GM19193 (cell line): ENCODE results near the gene TADA2B.

Experiments used
- POLR2A ChIP-seq: IDR thresholded peaks from 4 replicates; pipeline ENCODE4 v1.6.1; 2011; ENCODE audit not compliant: insufficient read depth, insufficient read length; ENCODE audit errors: extremely low read depth

Gene TADA2B

DNA sequence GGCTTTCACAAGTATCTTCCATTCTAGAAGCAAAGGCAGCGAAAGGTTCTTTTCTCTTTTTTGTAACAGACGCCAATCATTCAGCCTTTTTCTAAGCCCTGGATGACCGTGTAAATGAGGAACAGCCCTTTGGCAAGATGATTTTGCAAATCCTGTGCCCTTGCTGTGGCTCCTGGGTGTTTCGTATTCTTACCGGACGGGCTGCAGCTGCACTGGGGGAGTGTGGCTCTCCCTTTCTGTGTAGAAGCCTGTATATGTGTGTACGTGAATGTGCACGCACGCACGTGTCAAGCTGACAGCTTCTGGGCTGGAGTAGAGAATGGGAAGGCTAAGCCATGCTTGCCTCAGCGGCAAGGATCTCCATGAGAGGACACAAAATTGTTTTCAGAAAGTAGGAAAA lies 16.5 kb downstream of the TADA2B start:
- TF ChIP-seq POLR2A = no peak

DNA sequence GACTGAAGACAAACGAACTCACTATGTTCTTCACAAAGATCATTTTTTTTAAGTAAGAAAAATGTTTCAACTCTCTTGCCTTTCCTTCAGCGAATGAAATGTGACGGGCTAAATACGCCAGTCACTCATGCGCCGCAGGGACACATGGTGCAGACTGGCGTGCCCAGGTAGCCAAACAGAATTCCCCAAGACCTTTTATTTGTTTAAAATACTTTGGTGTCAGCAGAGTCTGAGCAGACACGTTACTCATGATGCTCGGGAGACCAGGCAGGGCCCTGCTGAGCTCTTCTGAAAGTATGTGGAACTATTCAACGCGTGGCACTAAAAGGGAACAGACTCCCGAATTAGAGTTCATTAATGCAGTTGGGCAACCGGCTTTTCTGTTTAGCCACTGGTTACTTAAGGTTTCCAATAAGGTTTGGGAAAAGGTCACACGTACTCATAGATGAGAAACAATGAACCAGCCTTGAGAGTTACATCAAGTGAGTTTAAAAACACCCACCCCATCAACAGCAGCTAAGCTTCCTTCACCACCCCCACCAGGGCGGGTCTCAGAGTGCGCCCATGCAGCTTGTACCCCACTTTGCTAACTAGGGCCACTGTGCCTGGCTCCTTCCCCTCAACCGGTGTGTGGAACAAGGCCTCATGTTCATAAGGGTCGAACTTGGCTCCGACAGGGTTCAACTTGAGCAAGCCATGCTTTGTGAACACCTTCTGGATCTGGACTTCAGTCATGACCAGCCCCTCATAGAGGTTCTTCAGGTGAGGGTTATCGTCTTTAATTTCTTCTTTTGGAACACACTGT lies 17.4 kb downstream of the TADA2B start:
- TF ChIP-seq POLR2A = no peak

DNA sequence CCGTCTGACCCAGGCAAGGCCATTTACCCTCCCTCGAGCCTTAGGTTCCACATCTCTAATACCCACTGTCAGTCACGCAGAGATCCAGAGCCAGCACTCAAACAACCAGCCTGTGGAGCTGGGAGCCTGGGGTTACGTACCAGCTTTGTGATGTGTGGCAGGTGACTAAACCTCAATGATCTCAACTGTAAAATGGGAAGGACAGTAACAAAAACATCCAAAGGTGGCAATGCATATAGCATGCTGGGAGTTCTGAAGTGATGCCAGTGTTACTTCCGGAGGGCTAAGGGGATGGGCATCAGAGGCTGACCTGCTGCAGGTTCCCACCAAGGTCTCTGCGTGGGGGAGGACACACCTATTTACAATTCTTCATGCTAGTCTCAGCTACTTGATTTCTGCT lies 18.6 kb downstream of the TADA2B start:
- TF ChIP-seq POLR2A = no peak

GRCh38 chr4:7062816-7063215 lies 19.6 kb downstream of the TADA2B start:
- no peak for TF ChIP-seq POLR2A

GRCh38 chr4:7063362-7063761 lies 20.2 kb downstream of the TADA2B start:
- TF ChIP-seq POLR2A = no peak

DNA sequence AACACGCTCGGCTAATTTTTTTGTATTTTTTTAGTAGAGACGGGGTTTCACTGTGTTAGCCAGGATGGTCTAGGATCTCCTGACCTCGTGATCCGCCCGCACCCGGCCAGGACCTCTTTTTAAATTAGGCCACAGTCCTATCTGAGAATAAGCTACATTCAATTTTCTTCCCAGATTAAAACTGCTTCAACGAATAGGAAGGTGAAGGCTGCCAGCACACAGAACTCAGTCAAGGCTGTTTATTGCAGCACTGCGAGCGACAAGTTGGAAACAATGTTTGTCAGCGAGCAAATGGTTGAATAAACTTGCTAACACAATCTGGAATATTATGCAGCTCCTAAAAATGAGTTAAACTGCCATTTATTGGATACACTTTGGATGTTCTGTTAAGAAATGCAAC lies 22.8 kb downstream of the TADA2B start:
- no peak for TF ChIP-seq POLR2A

DNA sequence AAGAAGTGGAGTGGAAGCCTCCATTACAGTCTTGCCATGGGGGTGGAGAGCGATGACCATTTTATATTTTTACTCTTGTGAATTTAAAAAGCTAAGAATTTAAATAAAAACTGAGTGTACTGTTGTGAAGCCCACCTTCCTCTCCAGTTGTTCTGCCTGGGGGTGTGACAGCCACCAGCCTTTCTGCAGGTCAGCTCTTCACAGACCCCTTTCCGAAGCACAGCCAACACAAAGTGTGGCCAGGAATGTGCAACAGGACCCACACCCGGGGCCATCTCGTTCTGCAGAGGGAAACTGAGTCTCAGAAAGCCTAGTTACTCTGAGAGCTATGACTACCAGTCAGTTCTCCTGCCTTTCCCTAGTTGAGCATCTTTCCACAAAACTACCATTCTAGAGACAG lies 23.3 kb downstream of the TADA2B start:
- TF ChIP-seq POLR2A = no peak

GRCh38 chr4:7067126-7067451 lies 23.9 kb downstream of the TADA2B start:
- TF ChIP-seq POLR2A = no peak

- TF ChIP-seq POLR2A = peak; percentile 93
These were observed 24.5 kb downstream of the TADA2B start, which contains the start of gene GRPEL1 for GRCh38 chr4:7067452-7068278. TSS of gene GRPEL1 (minus strand) at chr4:7068064. CDS start at chr4:7068032, 32 bp downstream.

DNA sequence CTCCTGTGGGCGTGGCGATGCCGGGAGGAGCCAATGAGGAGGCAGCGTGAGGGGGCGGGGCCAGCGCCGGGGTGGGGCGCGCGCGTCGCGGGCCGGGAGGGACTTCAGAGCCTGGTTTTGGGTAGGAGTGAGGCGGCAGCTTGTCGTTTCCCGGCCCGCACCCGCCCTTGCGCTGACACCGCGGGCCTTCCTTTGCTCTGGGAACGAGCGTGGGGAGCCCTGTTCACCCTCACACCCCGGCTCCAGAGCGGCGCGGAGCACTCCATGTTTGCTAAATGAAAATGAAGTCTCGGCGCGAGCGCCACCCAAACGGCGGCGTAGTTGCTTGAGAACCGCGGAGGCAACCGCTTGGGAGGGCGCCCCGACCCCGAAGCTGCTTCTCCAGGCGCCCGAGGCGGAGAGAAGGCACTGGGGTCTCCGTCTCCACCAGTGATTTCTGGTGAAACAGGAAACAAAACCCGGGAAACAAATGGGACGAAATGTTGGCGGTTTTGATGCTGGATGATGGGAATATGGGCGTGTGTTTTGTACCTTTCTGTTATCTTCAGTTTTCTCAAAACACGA lies 25.2 kb downstream of the TADA2B start:
- TF ChIP-seq POLR2A = peak; percentile 80

GRCh38 chr4:7068883-7069282 lies 25.7 kb downstream of the TADA2B start:
- TF ChIP-seq POLR2A = no peak

GRCh38 chr4:7070729-7071511 lies 27.7 kb downstream of the TADA2B start:
- no peak for TF ChIP-seq POLR2A

- TF ChIP-seq POLR2A = no peak
These were observed 29.9 kb downstream of the TADA2B start for GRCh38 chr4:7073059-7073458.

- TF ChIP-seq POLR2A = no peak
These were observed 30.6 kb downstream of the TADA2B start for GRCh38 chr4:7073526-7074390.

DNA sequence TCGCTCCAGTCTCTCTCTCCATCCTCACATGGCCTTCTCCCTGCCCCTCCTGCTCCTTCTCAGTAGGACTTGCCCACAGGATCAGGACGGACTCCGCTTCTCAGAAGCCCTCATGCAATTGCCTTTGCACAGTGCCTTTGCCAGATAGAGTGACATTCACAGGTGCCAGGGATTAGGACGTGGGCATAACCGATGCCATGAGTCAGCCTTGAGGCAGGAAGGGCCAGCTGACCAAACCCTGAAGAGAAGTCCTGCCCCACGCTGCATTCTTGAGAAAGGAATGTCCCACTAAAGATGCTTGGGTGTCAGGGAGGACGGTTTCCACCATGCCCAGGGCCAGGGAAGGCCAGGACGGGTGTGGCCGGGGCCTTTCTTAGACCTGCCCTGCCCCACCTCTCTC lies 31.3 kb downstream of the TADA2B start:
- no peak for TF ChIP-seq POLR2A
